Upper lobe of left lung (tissue), 6 donors: ENCODE measurements around the gene SMOC2. TPM values are rescaled to one million over a fixed set of nuclear protein-coding genes. Genes with fewer than 3 reads are reported as not detected.

Experiments used
- ATAC-seq, 2 donors: fragments of 200-7000 bp; cut with Tn5 transposase; one replicate each; pipeline ENCODE4 v1.9.1; 2022; ENCODE audit warnings: mild to moderate bottlenecking in 2 of 2, moderate library complexity in 2 of 2; ENCODE audit not compliant: low FRiP score in 2 of 2
- DNase-seq, 2 donors: peaks; one replicate each; pipeline ENCODE4 v3.0.0-alpha.2; 2019 to 2020
- H3K27ac ChIP-seq, 4 donors: fragments of 200-600 bp; sonication (generic); one replicate each; pipeline ENCODE4 v1.5.1; 2016 to 2019
- H3K27me3 ChIP-seq, 4 donors: fragments of 200-600 bp; sonication (generic); one replicate each; pipeline ENCODE4 v1.5.1; 2017 to 2019
- H3K36me3 ChIP-seq, 4 donors: fragments of 200-600 bp; sonication (generic); one replicate each; pipeline ENCODE4 v1.5.1; 2016 to 2019
- H3K4me1 ChIP-seq, 4 donors: fragments of 200-600 bp; sonication (generic); one replicate each; pipeline ENCODE4 v1.5.1; 2018 to 2019
- H3K4me3 ChIP-seq, 4 donors: fragments of 200-600 bp; sonication (generic); one replicate each; pipeline ENCODE4 v1.5.1; 2017 to 2019; ENCODE audit warnings: mild to moderate bottlenecking in 2 of 4, moderate library complexity in 1 of 4
- H3K9me3 ChIP-seq, 4 donors: fragments of 200-600 bp; sonication (generic); one replicate each; pipeline ENCODE4 v1.5.1; 2018 to 2019
- EP300 ChIP-seq, 4 donors: sonication (generic); formaldehyde crosslinking; IDR thresholded peaks; one replicate each; pipeline ENCODE4 v1.5.1; 2017; ENCODE audit warnings: antibody characterized with exemption in 4 of 4, control low read depth in 2 of 4
- POLR2A ChIP-seq, 4 donors: fragments of 450-650 bp; IDR thresholded peaks; one replicate each; pipeline ENCODE4 v1.5.1; 2016 to 2017; ENCODE audit warnings: antibody characterized with exemption in 4 of 4, mild to moderate bottlenecking in 2 of 4
- POLR2AphosphoS5 ChIP-seq, 2 donors: sonication (generic); formaldehyde crosslinking; IDR thresholded peaks; one replicate each; pipeline ENCODE4 v1.5.1; 2017; ENCODE audit warnings: antibody characterized with exemption in 2 of 2
- WGBS, 2 donors: methylation state at CpG; one replicate each; pipeline ENCODE4 v1.1.5; 2017 to 2018; 5-methylcytosine and 5-hydroxymethylcytosine counted together
- total RNA-seq, 6 donors: library from RNA; depleted of rRNA in 4 of 6; stranded (reverse); fragments of >200 nt in 4 of 6; gene quantifications; one replicate each; pipeline versions ENCODE4 v1.1.0 to v1.2.1, GENCODE V29; 2016 to 2021
- TF ChIP-seq, protein P1 (sequence below), 6 experiments: fragments of 450-650 bp in 4 of 6; fragments of 200-600 bp in 2 of 6; sonication (generic) in 2 of 6; IDR thresholded peaks; one replicate each; pipeline ENCODE4 v1.5.1; 2016 to 2019; ENCODE audit warnings: antibody characterized with exemption in 6 of 6
- donor health status: DM: no; HTN: no; CAD: no; lungs with moderate emphysema.
- donor health status: DM: no; HTN: yes; CAD: no; lungs with severe emphysema.

The SMOC2 gene
- total RNA-seq, 6 donors from 2014 or later = 1.0 to 18.9 (median 5.0) TPM

DNA sequence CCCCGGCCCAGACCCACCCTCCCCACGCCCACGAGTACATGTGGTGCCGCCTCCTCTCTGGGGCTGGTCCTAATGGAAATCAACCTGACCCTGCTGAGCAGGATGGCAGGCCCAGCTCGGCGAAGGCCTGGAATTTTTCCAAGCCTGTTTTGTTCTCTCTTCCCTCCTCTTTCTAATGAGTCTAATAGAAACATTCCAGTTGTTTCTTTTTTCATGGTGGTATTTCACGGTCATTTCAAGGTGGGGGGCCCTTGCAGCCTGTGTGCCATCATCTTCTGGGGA lies 16.6 kb downstream of the SMOC2 start:
- ATAC-seq (no peak), DNase-seq (no peak)
- Histone ChIP-seq H3K4me1 (no peaks in the 10 kb centered on the region), H3K4me3 (no peak overlapping the region), H3K27me3 (no peaks in the 10 kb centered on the region), H3K36me3 (no peaks in the 10 kb centered on the region), H3K27ac (no peak overlapping the region), H3K9me3 (no peaks in the 10 kb centered on the region)
- 61 to 77% methylated on average over 6 to 7 of the region's 7 CpGs for WGBS, 2 donors
- TF ChIP-seq EP300 (IDR thresholded peaks at IDR 0.05) (no peak), POLR2AphosphoS5 (IDR thresholded peaks at IDR 0.05) (no peak), POLR2A (IDR thresholded peaks at IDR 0.05) (no peak)
- TF ChIP-seq, protein P1, sequence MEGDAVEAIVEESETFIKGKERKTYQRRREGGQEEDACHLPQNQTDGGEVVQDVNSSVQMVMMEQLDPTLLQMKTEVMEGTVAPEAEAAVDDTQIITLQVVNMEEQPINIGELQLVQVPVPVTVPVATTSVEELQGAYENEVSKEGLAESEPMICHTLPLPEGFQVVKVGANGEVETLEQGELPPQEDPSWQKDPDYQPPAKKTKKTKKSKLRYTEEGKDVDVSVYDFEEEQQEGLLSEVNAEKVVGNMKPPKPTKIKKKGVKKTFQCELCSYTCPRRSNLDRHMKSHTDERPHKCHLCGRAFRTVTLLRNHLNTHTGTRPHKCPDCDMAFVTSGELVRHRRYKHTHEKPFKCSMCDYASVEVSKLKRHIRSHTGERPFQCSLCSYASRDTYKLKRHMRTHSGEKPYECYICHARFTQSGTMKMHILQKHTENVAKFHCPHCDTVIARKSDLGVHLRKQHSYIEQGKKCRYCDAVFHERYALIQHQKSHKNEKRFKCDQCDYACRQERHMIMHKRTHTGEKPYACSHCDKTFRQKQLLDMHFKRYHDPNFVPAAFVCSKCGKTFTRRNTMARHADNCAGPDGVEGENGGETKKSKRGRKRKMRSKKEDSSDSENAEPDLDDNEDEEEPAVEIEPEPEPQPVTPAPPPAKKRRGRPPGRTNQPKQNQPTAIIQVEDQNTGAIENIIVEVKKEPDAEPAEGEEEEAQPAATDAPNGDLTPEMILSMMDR (IDR thresholded peaks at IDR 0.05) = no peak

DNA sequence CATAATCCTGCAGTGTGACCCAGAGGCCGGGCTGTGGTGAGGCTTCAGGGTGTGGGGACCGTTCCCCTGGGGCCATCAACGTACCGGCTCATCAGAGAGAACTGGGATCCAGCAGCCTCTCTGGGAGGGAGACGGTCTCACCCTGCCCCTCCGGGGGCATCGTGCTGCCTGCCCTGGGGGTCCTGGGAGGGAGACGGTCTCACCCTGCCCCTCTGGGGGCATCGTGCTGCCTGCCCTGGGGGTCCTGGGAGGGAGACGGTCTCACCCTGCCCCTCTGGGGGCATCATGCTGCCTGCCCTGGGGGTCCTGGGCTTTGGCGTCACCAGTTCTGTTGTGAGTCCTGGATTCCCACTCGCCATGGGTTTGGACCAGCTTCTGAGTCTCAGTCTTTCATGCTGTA lies 17.1 kb downstream of the SMOC2 start:
- DNase-seq (peak in 1 of 2 donors; percentile 57), ATAC-seq (no peak)
- no peaks in the 10 kb centered on the region for H3K36me3 ChIP-seq
- no peaks in the 10 kb centered on the region for H3K4me1 ChIP-seq
- no peaks in the 10 kb centered on the region for H3K27me3 ChIP-seq
- WGBS, 2 donors = 85% methylated on average over 10 of the region's 12 CpGs; no CpG with 5 or more reads in 1 of the 2 donors
- TF ChIP-seq EP300 (IDR thresholded peaks at IDR 0.05) = no peak
- TF ChIP-seq, protein P1 (IDR thresholded peaks at IDR 0.05) = no peak
- TF ChIP-seq POLR2AphosphoS5 (IDR thresholded peaks at IDR 0.05) = no peak
- no peak for TF ChIP-seq POLR2A (IDR thresholded peaks at IDR 0.05)
- H3K4me3 ChIP-seq = no peak overlapping the region
- H3K27ac ChIP-seq = no peak overlapping the region
- no peaks in the 10 kb centered on the region for H3K9me3 ChIP-seq

DNA sequence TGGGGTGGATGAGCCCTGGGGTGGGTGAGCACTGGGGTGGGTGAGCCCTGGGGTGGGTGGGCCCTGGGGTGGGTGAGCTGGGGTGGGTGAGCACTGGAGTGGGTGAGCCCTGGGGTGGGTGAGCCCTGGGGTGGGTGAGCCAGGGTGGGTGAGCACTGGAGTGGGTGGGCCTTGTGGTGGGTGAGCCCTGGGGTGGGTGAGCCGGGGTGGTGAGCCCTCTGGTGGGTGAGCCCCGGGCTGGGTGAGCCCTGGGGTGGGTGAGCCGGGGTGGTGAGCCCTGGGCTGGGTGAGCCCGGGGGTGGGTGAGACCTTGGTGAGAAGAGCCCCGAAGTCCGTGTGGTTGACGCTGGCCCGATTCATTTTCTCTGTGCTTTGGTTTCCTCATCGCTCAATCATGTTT lies 18.6 kb downstream of the SMOC2 start:
- no peaks in the 10 kb centered on the region for H3K27me3 ChIP-seq
- no peak for ATAC-seq
- H3K27ac ChIP-seq = no peak overlapping the region
- H3K4me1 ChIP-seq = no peaks in the 10 kb centered on the region
- 96 to 100% methylated on average over 8 to 9 of the region's 9 CpGs for WGBS, 2 donors
- DNase-seq = peak in 1 of 2 donors; percentile 47
- H3K9me3 ChIP-seq = no peaks in the 10 kb centered on the region
- no peak overlapping the region for H3K4me3 ChIP-seq
- TF ChIP-seq POLR2A (IDR thresholded peaks at IDR 0.05) (no peak), EP300 (IDR thresholded peaks at IDR 0.05) (no peak), POLR2AphosphoS5 (IDR thresholded peaks at IDR 0.05) (no peak)
- TF ChIP-seq, protein P1 (IDR thresholded peaks at IDR 0.05) = no peak
- H3K36me3 ChIP-seq = no peaks in the 10 kb centered on the region

DNA sequence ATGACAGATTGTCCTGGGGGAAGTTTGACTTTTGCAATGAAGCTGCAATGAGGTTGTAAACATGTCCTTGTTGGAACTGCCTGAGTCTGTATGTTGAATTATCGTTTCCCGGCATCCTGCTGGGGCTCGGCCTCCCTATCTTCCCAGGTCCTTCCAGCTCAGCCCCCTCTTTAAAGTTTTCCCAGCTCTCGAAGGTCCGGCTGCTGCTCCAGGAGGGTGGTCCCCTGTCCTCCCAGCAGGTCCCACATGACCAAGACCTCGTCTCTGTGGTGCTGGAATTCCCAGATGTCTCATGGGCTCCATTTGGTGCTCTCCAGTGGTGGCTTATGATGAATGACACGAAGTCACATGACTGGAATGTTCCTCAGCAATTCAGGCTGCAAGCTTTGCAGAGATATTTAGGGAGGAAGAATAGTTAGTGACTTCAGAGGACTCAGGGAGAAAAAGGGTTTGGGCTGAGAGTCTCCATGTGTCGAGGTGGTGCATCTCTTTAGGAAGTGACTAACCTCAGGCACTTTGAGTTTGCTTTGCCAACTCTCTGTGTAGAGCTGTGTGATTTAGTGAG lies 21.4 kb downstream of the SMOC2 start:
- TF ChIP-seq POLR2A (IDR thresholded peaks at IDR 0.05) (no peak), POLR2AphosphoS5 (IDR thresholded peaks at IDR 0.05) (no peak), EP300 (IDR thresholded peaks at IDR 0.05) (no peak)
- TF ChIP-seq, protein P1 (IDR thresholded peaks at IDR 0.05) = no peak
- no peaks in the 10 kb centered on the region for H3K27me3 ChIP-seq
- H3K4me1 ChIP-seq = no peaks in the 10 kb centered on the region
- H3K36me3 ChIP-seq = no peaks in the 10 kb centered on the region
- DNase-seq = no peak
- H3K9me3 ChIP-seq = no peaks in the 10 kb centered on the region
- H3K4me3 ChIP-seq = no peak overlapping the region
- 74 to 80% methylated on average over 8 of the region's 8 CpGs for WGBS, 2 donors
- no peak overlapping the region for H3K27ac ChIP-seq
- ATAC-seq = no peak

DNA sequence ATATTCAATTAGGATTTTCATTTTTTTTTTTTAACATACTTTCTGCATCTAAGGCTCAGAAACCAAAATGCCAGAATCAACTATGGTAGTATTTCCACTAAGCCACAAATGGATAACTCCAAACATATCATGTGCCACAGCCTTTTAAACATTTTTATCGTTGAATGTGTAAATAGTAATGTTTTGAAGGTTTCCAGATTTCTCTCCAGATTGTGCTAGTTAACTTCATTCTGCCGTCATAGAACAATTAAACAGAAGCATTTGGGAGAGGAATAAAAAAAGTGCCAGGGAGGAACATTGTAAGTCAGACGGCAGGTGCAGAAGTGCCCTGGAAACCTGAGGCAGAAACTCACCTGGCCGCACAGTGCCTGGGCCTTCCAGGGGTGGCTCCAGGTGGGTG lies 23.6 kb downstream of the SMOC2 start:
- WGBS, 2 donors = 76 to 81% methylated on average over 4 of the region's 4 CpGs
- Histone ChIP-seq H3K36me3 (no peaks in the 10 kb centered on the region), H3K27me3 (no peaks in the 10 kb centered on the region), H3K27ac (no peak overlapping the region), H3K9me3 (no peaks in the 10 kb centered on the region), H3K4me1 (no peaks in the 10 kb centered on the region), H3K4me3 (no peak overlapping the region)
- TF ChIP-seq EP300 (IDR thresholded peaks at IDR 0.05) = no peak
- no peak for TF ChIP-seq POLR2A (IDR thresholded peaks at IDR 0.05)
- TF ChIP-seq, protein P1 (IDR thresholded peaks at IDR 0.05) = no peak
- TF ChIP-seq POLR2AphosphoS5 (IDR thresholded peaks at IDR 0.05) = no peak
- ATAC-seq (no peak), DNase-seq (no peak)
